COLO668 (cell line): ENCODE measurements around the gene NDUFV1.
"Not testable (repeated sequence)": the region's sequence is repeated elsewhere in the genome, so short reads cannot be mapped to it uniquely, and the experiment has no call there.

Source experiments
- DNase-seq: peaks from one replicate; lab custom pipeline; 2025; ENCODE audit not compliant: unreplicated experiment; lab: John Stamatoyannopoulos, UW

Gene NDUFV1

GRCh38 chr11:67606492-67607295 lies at the start of gene NDUFV1:
Gene NDUFV1, plus strand, starts transcription at chr11:67606936. Its CDS starts 69 bp downstream, at chr11:67607005.
- peak; percentile 98 for DNase-seq

- no peak for DNase-seq
These were observed 48.5 kb upstream of the NDUFV1 start for GRCh38 chr11:67558084-67558772.

GRCh38 chr11:67561971-67562619 lies 44.6 kb upstream of the NDUFV1 start:
- DNase-seq: no peak

GRCh38 chr11:67562963-67563704 lies 43.6 kb upstream of the NDUFV1 start:
- DNase-seq: no peak

- DNase-seq: not testable (repeated sequence)
These were observed 43.0 kb upstream of the NDUFV1 start for GRCh38 chr11:67563705-67564114.

GRCh38 chr11:67564230-67564629 lies 42.5 kb upstream of the NDUFV1 start:
- DNase-seq: no peak

- no peak for DNase-seq
These were observed 35.3 kb upstream of the NDUFV1 start for GRCh38 chr11:67571443-67571842.

- no peak for DNase-seq
These were observed 34.4 kb upstream of the NDUFV1 start for GRCh38 chr11:67572305-67572704.

- DNase-seq: peak; percentile 63
These were observed 33.9 kb upstream of the NDUFV1 start for GRCh38 chr11:67572747-67573419.

GRCh38 chr11:67574938-67575337 lies 31.8 kb upstream of the NDUFV1 start:
- no peak for DNase-seq

- no peak for DNase-seq
These were observed 29.8 kb upstream of the NDUFV1 start for GRCh38 chr11:67576735-67577475.

- DNase-seq: no peak
These were observed 28.8 kb upstream of the NDUFV1 start for GRCh38 chr11:67577951-67578350.

- DNase-seq: peak; percentile 53
These were observed 25.3 kb upstream of the NDUFV1 start for GRCh38 chr11:67581469-67581868.

- no peak for DNase-seq
These were observed 24.7 kb upstream of the NDUFV1 start for GRCh38 chr11:67582011-67582410.

GRCh38 chr11:67583247-67584204 lies 23.2 kb upstream of the NDUFV1 start, which contains the start of gene GSTP1:
Gene GSTP1, plus strand, starts transcription at chr11:67583812. Its CDS starts 32 bp downstream, at chr11:67583844.
- DNase-seq: peak; percentile 91

GRCh38 chr11:67584205-67584880 lies 22.4 kb upstream of the NDUFV1 start:
- peak; percentile 62 for DNase-seq

- peak; percentile 49 for DNase-seq
These were observed 21.6 kb upstream of the NDUFV1 start for GRCh38 chr11:67584881-67585873.
